ENCODE data around the gene TUBB4B. TPM values are rescaled to one million over a fixed set of nuclear protein-coding genes. Genes with fewer than 3 reads are reported as not detected.
A peak's percentile ranks its signal among the peaks of the same experiment; 100 is the strongest.

Gene TUBB4B
- total and polyA plus RNA-seq, 2 experiments from 2014 or later = 334 to 389 TPM

DNA sequence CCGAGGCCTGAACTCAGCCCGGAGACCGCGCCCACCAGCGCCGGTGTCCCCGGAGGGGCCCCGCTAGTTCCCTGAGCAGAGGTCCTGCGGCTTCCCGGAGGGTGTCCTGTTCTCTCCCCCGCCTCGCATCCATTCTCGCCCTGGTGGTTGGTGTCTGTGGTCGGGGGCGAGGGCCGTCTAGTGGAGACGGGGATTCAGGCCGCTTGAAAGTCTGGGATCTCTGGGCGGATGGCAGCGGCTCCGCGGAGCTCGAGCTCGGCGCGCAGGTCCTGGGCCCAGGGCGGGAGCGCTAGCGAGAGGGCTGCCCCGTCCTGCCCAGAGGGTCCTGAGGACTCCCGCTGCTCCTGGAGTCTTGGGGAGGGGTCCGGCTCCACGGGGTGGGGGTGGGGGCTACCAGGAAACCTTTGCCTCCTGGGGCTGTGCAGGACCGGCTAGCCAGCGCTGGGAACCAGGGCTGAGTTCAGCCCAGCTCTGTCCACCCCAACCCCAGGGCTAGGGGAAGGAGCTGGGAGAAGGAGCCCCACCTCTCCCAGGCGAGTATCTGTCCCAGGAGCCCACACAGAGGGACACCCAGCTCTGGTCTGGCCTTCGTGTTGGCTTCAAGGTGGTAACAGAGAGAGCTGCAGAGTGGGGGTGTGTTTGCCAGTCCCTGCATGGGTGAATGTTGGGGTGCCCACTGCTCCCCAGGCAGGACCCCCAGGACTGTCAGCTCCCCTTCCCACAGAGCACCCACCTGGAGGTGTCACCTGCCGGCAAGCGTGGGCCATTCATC lies 40.4 kb downstream of the TUBB4B start:
- Mint-ChIP-seq H3K4me3 (peak overlapping the region; percentile 73), H3K4me1 (peaks cover 6% of the 10 kb centered on the region; the same call in 1 of the 3 replicates), H3K27me3 (ENCODE audit: insufficient read depth, low read depth, poor library complexity) (peaks cover 22% of the 10 kb centered on the region), H3K27ac (no peak overlapping the region), H3K9me3 (no peaks in the 10 kb centered on the region), H3K36me3 (ENCODE audit: low read depth) (no peaks in the 10 kb centered on the region; the same call in 2 of the 3 replicates)
- no peak overlapping the region for H3K27ac ChIP-seq (ENCODE audit: low read depth)
- H3K36me3 ChIP-seq (ENCODE audit: insufficient read depth) = no peaks in the 10 kb centered on the region
- H3K4me3 ChIP-seq = peak overlapping the region; percentile 73
- peaks cover 14% of the 10 kb centered on the region for H3K27me3 ChIP-seq (ENCODE audit: insufficient read depth)
- peaks cover 20% of the 10 kb centered on the region; the same call in 1 of the 2 replicates for H3F3A ChIP-seq (replicated peaks; ENCODE audit: low read depth)
- DNase-seq (ENCODE audit: low spot score) (peak; percentile 76), ATAC-seq (peak; percentile 19)
- peaks cover 8% of the 10 kb centered on the region for H3K4me1 ChIP-seq (ENCODE audit: insufficient read depth)
- H3K79me2 ChIP-seq (replicated peaks; ENCODE audit: insufficient read depth) = no peaks in the 10 kb centered on the region
- H2AFZ ChIP-seq = no peak overlapping the region
- H4K20me1 ChIP-seq (replicated peaks; ENCODE audit: insufficient read depth) = peaks cover 8% of the 10 kb centered on the region; the same call in 1 of the 2 replicates
- no peaks in the 10 kb centered on the region for H3K9me2 ChIP-seq (ENCODE audit: insufficient read depth)
- TF ChIP-seq NANOG (IDR thresholded peaks at IDR 0.05; ENCODE audit: borderline replicate concordance) (no peak), POLR2AphosphoS5 (IDR thresholded peaks at IDR 0.05; ENCODE audit: low read depth) (0 out of 2 replicates have a peak, but pooled peaks have one; percentile 7)
- H3K4me2 ChIP-seq = peak overlapping the region; percentile 88

DNA sequence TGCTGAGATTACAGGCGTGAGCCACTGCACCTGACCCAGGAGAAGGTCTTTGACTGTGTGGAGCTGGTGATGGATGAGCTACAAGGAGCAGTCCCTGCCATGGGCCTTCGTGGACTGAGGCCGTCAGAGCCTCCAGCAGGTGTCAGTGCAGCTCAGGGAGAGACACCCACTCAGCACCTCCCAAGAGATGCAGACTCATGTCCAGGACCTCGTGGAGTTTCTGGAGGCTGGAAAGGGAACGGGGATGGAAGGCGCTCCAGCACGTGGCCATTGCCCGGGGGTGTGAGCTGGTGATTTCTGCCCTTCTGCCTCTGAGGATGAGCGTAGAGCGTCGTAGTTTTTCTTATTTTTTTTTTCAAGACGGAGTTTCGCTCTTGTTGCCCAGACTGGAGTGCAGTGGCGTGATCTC lies 45.9 kb downstream of the TUBB4B start:
- Histone ChIP-seq H4K20me1 (replicated peaks; ENCODE audit: insufficient read depth) (peaks cover 8% of the 10 kb centered on the region; the same call in 1 of the 2 replicates), H3K4me3 (no peak overlapping the region), H3K4me1 (ENCODE audit: insufficient read depth) (no peaks in the 10 kb centered on the region), H3K27ac (ENCODE audit: low read depth) (no peak overlapping the region), H3K36me3 (ENCODE audit: insufficient read depth) (no peaks in the 10 kb centered on the region), H3F3A (replicated peaks; ENCODE audit: low read depth) (peaks cover 7% of the 10 kb centered on the region; the same call in 1 of the 2 replicates), H3K27me3 (ENCODE audit: insufficient read depth) (peaks cover 8% of the 10 kb centered on the region), H3K9me2 (ENCODE audit: insufficient read depth) (no peaks in the 10 kb centered on the region), H2AFZ (no peak overlapping the region), H3K4me2 (no peak overlapping the region), H3K79me2 (replicated peaks; ENCODE audit: insufficient read depth) (no peaks in the 10 kb centered on the region)
- H3K27ac Mint-ChIP-seq = no peak overlapping the region
- peak; percentile 85 for DNase-seq (ENCODE audit: low spot score)
- H3K27me3 Mint-ChIP-seq (ENCODE audit: insufficient read depth, low read depth, poor library complexity) = peaks cover 17% of the 10 kb centered on the region
- peak; percentile 100 for ATAC-seq
- TF ChIP-seq, protein P1, sequence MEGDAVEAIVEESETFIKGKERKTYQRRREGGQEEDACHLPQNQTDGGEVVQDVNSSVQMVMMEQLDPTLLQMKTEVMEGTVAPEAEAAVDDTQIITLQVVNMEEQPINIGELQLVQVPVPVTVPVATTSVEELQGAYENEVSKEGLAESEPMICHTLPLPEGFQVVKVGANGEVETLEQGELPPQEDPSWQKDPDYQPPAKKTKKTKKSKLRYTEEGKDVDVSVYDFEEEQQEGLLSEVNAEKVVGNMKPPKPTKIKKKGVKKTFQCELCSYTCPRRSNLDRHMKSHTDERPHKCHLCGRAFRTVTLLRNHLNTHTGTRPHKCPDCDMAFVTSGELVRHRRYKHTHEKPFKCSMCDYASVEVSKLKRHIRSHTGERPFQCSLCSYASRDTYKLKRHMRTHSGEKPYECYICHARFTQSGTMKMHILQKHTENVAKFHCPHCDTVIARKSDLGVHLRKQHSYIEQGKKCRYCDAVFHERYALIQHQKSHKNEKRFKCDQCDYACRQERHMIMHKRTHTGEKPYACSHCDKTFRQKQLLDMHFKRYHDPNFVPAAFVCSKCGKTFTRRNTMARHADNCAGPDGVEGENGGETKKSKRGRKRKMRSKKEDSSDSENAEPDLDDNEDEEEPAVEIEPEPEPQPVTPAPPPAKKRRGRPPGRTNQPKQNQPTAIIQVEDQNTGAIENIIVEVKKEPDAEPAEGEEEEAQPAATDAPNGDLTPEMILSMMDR (conservative IDR thresholded peaks at IDR 0.05; ENCODE audit: low read depth in 2 of 2) = peak; percentile 65 to 96
- TF ChIP-seq, protein P2, sequence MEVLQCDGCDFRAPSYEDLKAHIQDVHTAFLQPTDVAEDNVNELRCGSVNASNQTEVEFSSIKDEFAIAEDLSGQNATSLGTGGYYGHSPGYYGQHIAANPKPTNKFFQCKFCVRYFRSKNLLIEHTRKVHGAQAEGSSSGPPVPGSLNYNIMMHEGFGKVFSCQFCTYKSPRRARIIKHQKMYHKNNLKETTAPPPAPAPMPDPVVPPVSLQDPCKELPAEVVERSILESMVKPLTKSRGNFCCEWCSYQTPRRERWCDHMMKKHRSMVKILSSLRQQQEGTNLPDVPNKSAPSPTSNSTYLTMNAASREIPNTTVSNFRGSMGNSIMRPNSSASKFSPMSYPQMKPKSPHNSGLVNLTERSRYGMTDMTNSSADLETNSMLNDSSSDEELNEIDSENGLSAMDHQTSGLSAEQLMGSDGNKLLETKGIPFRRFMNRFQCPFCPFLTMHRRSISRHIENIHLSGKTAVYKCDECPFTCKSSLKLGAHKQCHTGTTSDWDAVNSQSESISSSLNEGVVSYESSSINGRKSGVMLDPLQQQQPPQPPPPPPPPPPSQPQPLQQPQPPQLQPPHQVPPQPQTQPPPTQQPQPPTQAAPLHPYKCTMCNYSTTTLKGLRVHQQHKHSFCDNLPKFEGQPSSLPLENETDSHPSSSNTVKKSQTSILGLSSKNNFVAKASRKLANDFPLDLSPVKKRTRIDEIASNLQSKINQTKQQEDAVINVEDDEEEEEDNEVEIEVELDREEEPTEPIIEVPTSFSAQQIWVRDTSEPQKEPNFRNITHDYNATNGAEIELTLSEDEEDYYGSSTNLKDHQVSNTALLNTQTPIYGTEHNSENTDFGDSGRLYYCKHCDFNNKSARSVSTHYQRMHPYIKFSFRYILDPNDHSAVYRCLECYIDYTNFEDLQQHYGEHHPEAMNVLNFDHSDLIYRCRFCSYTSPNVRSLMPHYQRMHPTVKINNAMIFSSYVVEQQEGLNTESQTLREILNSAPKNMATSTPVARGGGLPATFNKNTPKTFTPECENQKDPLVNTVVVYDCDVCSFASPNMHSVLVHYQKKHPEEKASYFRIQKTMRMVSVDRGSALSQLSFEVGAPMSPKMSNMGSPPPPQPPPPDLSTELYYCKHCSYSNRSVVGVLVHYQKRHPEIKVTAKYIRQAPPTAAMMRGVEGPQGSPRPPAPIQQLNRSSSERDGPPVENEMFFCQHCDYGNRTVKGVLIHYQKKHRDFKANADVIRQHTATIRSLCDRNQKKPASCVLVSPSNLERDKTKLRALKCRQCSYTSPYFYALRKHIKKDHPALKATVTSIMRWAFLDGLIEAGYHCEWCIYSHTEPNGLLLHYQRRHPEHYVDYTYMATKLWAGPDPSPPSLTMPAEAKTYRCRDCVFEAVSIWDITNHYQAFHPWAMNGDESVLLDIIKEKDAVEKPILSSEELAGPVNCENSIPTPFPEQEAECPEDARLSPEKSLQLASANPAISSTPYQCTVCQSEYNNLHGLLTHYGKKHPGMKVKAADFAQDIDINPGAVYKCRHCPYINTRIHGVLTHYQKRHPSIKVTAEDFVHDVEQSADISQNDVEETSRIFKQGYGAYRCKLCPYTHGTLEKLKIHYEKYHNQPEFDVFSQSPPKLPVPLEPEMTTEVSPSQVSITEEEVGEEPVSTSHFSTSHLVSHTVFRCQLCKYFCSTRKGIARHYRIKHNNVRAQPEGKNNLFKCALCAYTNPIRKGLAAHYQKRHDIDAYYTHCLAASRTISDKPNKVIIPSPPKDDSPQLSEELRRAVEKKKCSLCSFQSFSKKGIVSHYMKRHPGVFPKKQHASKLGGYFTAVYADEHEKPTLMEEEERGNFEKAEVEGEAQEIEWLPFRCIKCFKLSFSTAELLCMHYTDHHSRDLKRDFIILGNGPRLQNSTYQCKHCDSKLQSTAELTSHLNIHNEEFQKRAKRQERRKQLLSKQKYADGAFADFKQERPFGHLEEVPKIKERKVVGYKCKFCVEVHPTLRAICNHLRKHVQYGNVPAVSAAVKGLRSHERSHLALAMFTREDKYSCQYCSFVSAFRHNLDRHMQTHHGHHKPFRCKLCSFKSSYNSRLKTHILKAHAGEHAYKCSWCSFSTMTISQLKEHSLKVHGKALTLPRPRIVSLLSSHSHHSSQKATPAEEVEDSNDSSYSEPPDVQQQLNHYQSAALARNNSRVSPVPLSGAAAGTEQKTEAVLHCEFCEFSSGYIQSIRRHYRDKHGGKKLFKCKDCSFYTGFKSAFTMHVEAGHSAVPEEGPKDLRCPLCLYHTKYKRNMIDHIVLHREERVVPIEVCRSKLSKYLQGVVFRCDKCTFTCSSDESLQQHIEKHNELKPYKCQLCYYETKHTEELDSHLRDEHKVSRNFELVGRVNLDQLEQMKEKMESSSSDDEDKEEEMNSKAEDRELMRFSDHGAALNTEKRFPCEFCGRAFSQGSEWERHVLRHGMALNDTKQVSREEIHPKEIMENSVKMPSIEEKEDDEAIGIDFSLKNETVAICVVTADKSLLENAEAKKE (CRISPR knock-in tag; IDR thresholded peaks at IDR 0.05) = peak; percentile 58; the same call in 1 of the 2 replicates
- TF ChIP-seq NANOG (IDR thresholded peaks at IDR 0.05; ENCODE audit: borderline replicate concordance) = no peak
- H3K9me3 Mint-ChIP-seq = peaks cover 5% of the 10 kb centered on the region; the same call in 2 of the 3 replicates
- H3K36me3 Mint-ChIP-seq (ENCODE audit: low read depth) = peaks cover 4% of the 10 kb centered on the region
- H3K4me1 Mint-ChIP-seq = no peaks in the 10 kb centered on the region
- H3K4me3 Mint-ChIP-seq = no peak overlapping the region

Data from GM23338 (cell line).